GM12891 (cell line): ENCODE results near the gene HAPSTR1.

ENCODE experiments used
- PAX5 ChIP-seq: IDR thresholded peaks from 2 replicates; pipeline ENCODE4 v1.6.1; 2011; ENCODE audit warnings: low read length, moderate library complexity, mild to moderate bottlenecking; ENCODE audit not compliant: insufficient read depth, severe bottlenecking
- POLR2A ChIP-seq: IDR thresholded peaks from 2 replicates; pipeline ENCODE4 v1.6.1; 2011; ENCODE audit warnings: low read depth, low read length, control low read depth
- POLR2AphosphoS5 ChIP-seq: IDR thresholded peaks from 2 replicates; pipeline ENCODE4 v1.6.1; 2011; ENCODE audit warnings: low read depth, low read length, control low read depth
- TAF1 ChIP-seq: IDR thresholded peaks from 2 replicates; pipeline ENCODE4 v1.6.1; 2011; ENCODE audit warnings: low read depth, low read length, control low read depth

GRCh38 chr16:9118170-9118569 lies 26.7 kb downstream of the HAPSTR1 start:
- TF ChIP-seq TAF1 (no peak), PAX5 (no peak), POLR2AphosphoS5 (no peak), POLR2A (no peak)
